Lower lobe of right lung (tissue), 2 donors: ENCODE data around the gene ABTB2. TPM values are rescaled to one million over a fixed set of nuclear protein-coding genes. Genes with fewer than 3 reads are reported as not detected.

Source experiments
- ATAC-seq, 2 donors: fragments of 200-7000 bp; cut with Tn5 transposase; one replicate each; pipeline ENCODE4 v1.9.1; 2020 to 2022; ENCODE audit warnings: mild to moderate bottlenecking in 2 of 2, moderate library complexity in 2 of 2
- DNase-seq: peaks from one replicate; pipeline ENCODE4 v3.0.0-alpha.2; 2020
- H3K27ac ChIP-seq: fragments of 200-600 bp; one replicate; pipeline ENCODE4 v1.8.0; 2022
- H3K27me3 ChIP-seq: fragments of 200-600 bp; one replicate; pipeline ENCODE4 v1.8.0; 2022; ENCODE audit warnings: low read depth
- H3K36me3 ChIP-seq: fragments of 200-600 bp; one replicate; pipeline ENCODE4 v1.8.0; 2022; ENCODE audit warnings: mild to moderate bottlenecking
- H3K4me1 ChIP-seq: fragments of 200-600 bp; one replicate; pipeline ENCODE4 v1.8.0; 2022
- H3K4me3 ChIP-seq: fragments of 200-600 bp; one replicate; pipeline ENCODE4 v1.8.0; 2022; ENCODE audit warnings: mild to moderate bottlenecking
- H3K9me3 ChIP-seq: fragments of 200-600 bp; one replicate; pipeline ENCODE4 v1.8.0; 2022
- CTCF ChIP-seq: fragments of 200-600 bp; IDR thresholded peaks from one replicate; pipeline ENCODE4 v1.8.0; 2022; ENCODE audit warnings: antibody characterized with exemption, mild to moderate bottlenecking
- intact Hi-C: fragments of 100-400 bp; cut with DNase I; formaldehyde crosslinking; loops from one replicate; pipeline ENCODE4 v1.11.0; 2022
- total RNA-seq: library from RNA; stranded (reverse); fragmentation: NEBNext Ultra II Directional; extraction: Animal tissue kit (Norgen Biotek cat#: 25700); gene quantifications from one replicate; pipeline ENCODE4 v1.2.1, GENCODE V29; 2021
- donor health status: DM: no; HTN: yes; CAD: no; lungs with severe emphysema.

The ABTB2 gene
- total RNA-seq, 1 donor from 2014 or later = 2.7 TPM

- no peaks in the 10 kb centered on the region for H3K36me3 ChIP-seq
- H3K27me3 ChIP-seq = no peaks in the 10 kb centered on the region
- no peak for TF ChIP-seq CTCF
- no peaks in the 10 kb centered on the region for H3K9me3 ChIP-seq
- H3K4me1 ChIP-seq = peaks cover 8% of the 10 kb centered on the region
- intact Hi-C loops = no loop called here
- no peak overlapping the region for H3K27ac ChIP-seq
- ATAC-seq (peak; percentile 66 to 83), DNase-seq (peak; percentile 54)
- no peak overlapping the region for H3K4me3 ChIP-seq
Observed at GRCh38 chr11:34339149-34340064, 18.4 kb downstream of the ABTB2 start.

- intact Hi-C loops = no loop called here
- Histone ChIP-seq H3K27ac (no peak overlapping the region), H3K4me3 (no peak overlapping the region), H3K36me3 (no peaks in the 10 kb centered on the region), H3K4me1 (peaks cover 3% of the 10 kb centered on the region), H3K27me3 (no peaks in the 10 kb centered on the region), H3K9me3 (no peaks in the 10 kb centered on the region)
- TF ChIP-seq CTCF = no peak
- DNase-seq = no peak
- ATAC-seq = no peak
Observed at GRCh38 chr11:34337016-34337415, 20.8 kb downstream of the ABTB2 start.

- no peaks in the 10 kb centered on the region for H3K27me3 ChIP-seq
- no peak overlapping the region for H3K4me3 ChIP-seq
- intact Hi-C loops = no loop called here
- H3K36me3 ChIP-seq = no peaks in the 10 kb centered on the region
- DNase-seq = no peak
- H3K4me1 ChIP-seq = peaks cover 8% of the 10 kb centered on the region
- no peaks in the 10 kb centered on the region for H3K9me3 ChIP-seq
- ATAC-seq = no peak
- no peak overlapping the region for H3K27ac ChIP-seq
- TF ChIP-seq CTCF = no peak
Observed at GRCh38 chr11:34335801-34336200, 22.0 kb downstream of the ABTB2 start.

GRCh38 chr11:34335331-34335730, 22.5 kb downstream of the ABTB2 start:
- ATAC-seq = no peak
- Histone ChIP-seq H3K27ac (no peak overlapping the region), H3K27me3 (no peaks in the 10 kb centered on the region), H3K36me3 (no peaks in the 10 kb centered on the region), H3K9me3 (no peaks in the 10 kb centered on the region), H3K4me3 (no peak overlapping the region), H3K4me1 (peaks cover 13% of the 10 kb centered on the region)
- no peak for TF ChIP-seq CTCF
- no peak for DNase-seq
- intact Hi-C loops = no loop called here

- Histone ChIP-seq H3K27me3 (no peaks in the 10 kb centered on the region), H3K36me3 (no peaks in the 10 kb centered on the region), H3K4me3 (no peak overlapping the region)
Observed at GRCh38 chr11:34333787-34334186, 24.0 kb downstream of the ABTB2 start.

More at GRCh38 chr11:34333787-34334186, 24.0 kb downstream of the ABTB2 start:
- intact Hi-C loops = no loop called here
- no peaks in the 10 kb centered on the region for H3K9me3 ChIP-seq
- DNase-seq (no peak), ATAC-seq (no peak)
- H3K4me1 ChIP-seq = peaks cover 23% of the 10 kb centered on the region
- no peak for TF ChIP-seq CTCF
- H3K27ac ChIP-seq = no peak overlapping the region
